Hepatocyte (in vitro differentiated cells): Measurements from ENCODE around the gene FRMPD1.

Source experiments
- EZH2 ChIP-seq: fragments of 200-600 bp; sonication (generic); IDR thresholded peaks from 2 replicates; pipeline ENCODE4 v1.6.1; 2016; ENCODE audit warnings: antibody characterized with exemption, mild to moderate bottlenecking, borderline replicate concordance
- EZH2phosphoT487 ChIP-seq: fragments of 200-600 bp; sonication (generic); IDR thresholded peaks from one replicate; pipeline ENCODE4 v1.6.1; 2018; ENCODE audit warnings: antibody characterized with exemption, mild to moderate bottlenecking, low read depth, moderate library complexity; ENCODE audit not compliant: unreplicated experiment, severe bottlenecking
- TF ChIP-seq, protein P1 (sequence below): fragments of 200-600 bp; sonication (generic); IDR thresholded peaks from 2 replicates; pipeline ENCODE4 v1.5.1; 2016; ENCODE audit warnings: antibody characterized with exemption, mild to moderate bottlenecking; ENCODE audit not compliant: poor library complexity

DNA sequence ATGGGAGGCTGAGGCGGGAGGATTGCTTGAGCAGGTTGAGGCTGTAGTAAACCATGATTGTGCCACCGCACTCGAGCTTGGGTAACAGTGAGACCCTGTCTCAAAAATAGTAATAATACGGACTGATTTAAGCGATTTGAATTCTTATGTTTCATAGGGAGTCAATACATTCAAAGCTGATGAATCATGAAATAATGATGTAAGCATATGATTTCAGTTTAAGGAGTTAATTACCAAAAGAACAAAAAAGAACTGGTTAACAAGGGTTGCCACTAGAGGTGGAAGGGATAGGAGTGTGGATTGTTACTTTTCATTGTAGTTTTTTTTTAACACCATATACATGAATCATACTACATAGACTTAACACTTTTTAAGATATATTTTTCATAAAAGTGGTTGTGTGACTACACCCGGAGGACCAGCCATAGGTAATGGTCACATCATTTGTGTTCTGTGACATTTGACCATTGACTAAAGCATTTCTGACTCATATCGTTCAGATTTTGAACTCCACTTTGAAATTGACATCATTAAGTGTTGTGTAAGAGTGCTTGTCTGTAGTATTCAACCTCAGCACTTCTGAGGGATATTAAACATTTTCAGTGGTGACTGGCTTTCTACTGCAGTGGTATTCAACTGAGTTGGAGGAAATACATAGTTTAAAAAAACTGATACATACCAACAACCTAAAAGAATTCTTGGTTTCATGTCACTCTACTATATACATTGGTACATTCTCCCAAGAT is 109.8 kb downstream of the FRMPD1 start:
- TF ChIP-seq, protein P1, sequence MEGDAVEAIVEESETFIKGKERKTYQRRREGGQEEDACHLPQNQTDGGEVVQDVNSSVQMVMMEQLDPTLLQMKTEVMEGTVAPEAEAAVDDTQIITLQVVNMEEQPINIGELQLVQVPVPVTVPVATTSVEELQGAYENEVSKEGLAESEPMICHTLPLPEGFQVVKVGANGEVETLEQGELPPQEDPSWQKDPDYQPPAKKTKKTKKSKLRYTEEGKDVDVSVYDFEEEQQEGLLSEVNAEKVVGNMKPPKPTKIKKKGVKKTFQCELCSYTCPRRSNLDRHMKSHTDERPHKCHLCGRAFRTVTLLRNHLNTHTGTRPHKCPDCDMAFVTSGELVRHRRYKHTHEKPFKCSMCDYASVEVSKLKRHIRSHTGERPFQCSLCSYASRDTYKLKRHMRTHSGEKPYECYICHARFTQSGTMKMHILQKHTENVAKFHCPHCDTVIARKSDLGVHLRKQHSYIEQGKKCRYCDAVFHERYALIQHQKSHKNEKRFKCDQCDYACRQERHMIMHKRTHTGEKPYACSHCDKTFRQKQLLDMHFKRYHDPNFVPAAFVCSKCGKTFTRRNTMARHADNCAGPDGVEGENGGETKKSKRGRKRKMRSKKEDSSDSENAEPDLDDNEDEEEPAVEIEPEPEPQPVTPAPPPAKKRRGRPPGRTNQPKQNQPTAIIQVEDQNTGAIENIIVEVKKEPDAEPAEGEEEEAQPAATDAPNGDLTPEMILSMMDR, result no peak
- no peak for TF ChIP-seq EZH2
- no peak for TF ChIP-seq EZH2phosphoT487
